MCF 10A (cell line): Measurements from ENCODE around the gene NIPA2. TPM values are rescaled to one million over a fixed set of nuclear protein-coding genes. Genes with fewer than 3 reads are reported as not detected.

ENCODE experiments used
- BruUV-seq: library from RNA; stranded (reverse); fragments of 400-500 nt; replicated peaks from 2 replicates; lab custom pipeline; 2021; lab: Mats Ljungman, UMichigan
- CTCF ChIA-PET: fragments of 300-600 bp; sonication (Branson Sonifier 250); formaldehyde crosslinking; extraction: SDS; loops from one replicate; lab custom pipeline; 2021; ENCODE audit warnings: antibody characterized with exemption, inconsistent platforms; lab: Yijun Ruan, JAX
- POLR2A ChIA-PET: fragments of 300-600, 350-650 bp; sonication (Branson Sonifier 250); formaldehyde crosslinking; extraction: SDS; loops from one replicate; lab custom pipeline; 2020; ENCODE audit warnings: antibody characterized with exemption, inconsistent platforms; lab: Yijun Ruan, JAX
- DNase-seq: peaks from one replicate; pipeline ENCODE4 v3.0.0-alpha.2; 2018; ENCODE audit not compliant: unreplicated experiment
- H3K27ac Mint-ChIP-seq: one replicate; pipeline ENCODE4 v1.8.0; 2022; ENCODE audit warnings: mild to moderate bottlenecking, low read depth, mixed read lengths; ENCODE audit not compliant: unreplicated experiment
- H3K27me3 Mint-ChIP-seq: one replicate; pipeline ENCODE4 v1.8.0; 2022; ENCODE audit warnings: mixed read lengths; ENCODE audit not compliant: insufficient read depth, unreplicated experiment
- H3K36me3 Mint-ChIP-seq: one replicate; pipeline ENCODE4 v1.8.0; 2022; ENCODE audit warnings: mild to moderate bottlenecking, moderate library complexity, mixed read lengths; ENCODE audit not compliant: insufficient read depth, unreplicated experiment
- H3K4me1 Mint-ChIP-seq: one replicate; pipeline ENCODE4 v1.8.0; 2022; ENCODE audit warnings: mixed read lengths; ENCODE audit not compliant: insufficient read depth, unreplicated experiment
- H3K4me3 Mint-ChIP-seq: one replicate; pipeline ENCODE4 v1.8.0; 2022; ENCODE audit warnings: mild to moderate bottlenecking, moderate library complexity, mixed read lengths; ENCODE audit not compliant: unreplicated experiment
- H3K9me3 Mint-ChIP-seq: one replicate; pipeline ENCODE4 v1.8.0; 2022; ENCODE audit warnings: mixed read lengths; ENCODE audit not compliant: unreplicated experiment
- CTCF ChIP-seq: fragments of 200-600 bp; IDR thresholded peaks from one replicate; pipeline ENCODE4 v1.8.0; 2022; ENCODE audit warnings: antibody characterized with exemption, mild to moderate bottlenecking; ENCODE audit not compliant: unreplicated experiment
- intact Hi-C: fragments of 100-400 bp; cut with micrococcal nuclease; formaldehyde crosslinking; loops from 2 replicates; pipeline ENCODE4 v1.14.1; 2022
- total RNA-seq: library from RNA; stranded (reverse); gene quantifications from 2 replicates; pipeline ENCODE4 v1.2.3, GENCODE V29; 2022

Gene NIPA2
- total RNA-seq, 1 experiment from 2014 or later, result 51.9 TPM

GRCh38 chr15:22873841-22874240 lies 35.4 kb downstream of the NIPA2 start:
- peaks cover 77% of the 10 kb centered on the region for H3K36me3 Mint-ChIP-seq
- no peaks in the 10 kb centered on the region for H3K27me3 Mint-ChIP-seq
- no TSS peak for BruUV-seq
- H3K27ac Mint-ChIP-seq, result no peak overlapping the region
- H3K4me3 Mint-ChIP-seq, result no peak overlapping the region
- ChIA-PET POLR2A (interaction anchor here (1.3 kb wide), 1 partner anchor 14 kb away, joined by 3 read pairs; no protein-coding TSS in a partner anchor), CTCF (interaction anchor here (0.5 to 0.7 kb wide), 3 partner anchors 11 to 41 kb away, joined by 3 read pairs; no protein-coding TSS in a partner anchor)
- TF ChIP-seq CTCF, result no peak
- DNase-seq, result no peak
- intact Hi-C loops, result no loop called here
- H3K9me3 Mint-ChIP-seq, result no peaks in the 10 kb centered on the region
- H3K4me1 Mint-ChIP-seq, result no peaks in the 10 kb centered on the region

- no peak for TF ChIP-seq CTCF
- Mint-ChIP-seq H3K4me3 (no peak overlapping the region), H3K27ac (no peak overlapping the region), H3K36me3 (peaks cover 75% of the 10 kb centered on the region), H3K9me3 (no peaks in the 10 kb centered on the region), H3K4me1 (no peaks in the 10 kb centered on the region), H3K27me3 (no peaks in the 10 kb centered on the region)
- intact Hi-C loops, result no loop called here
- CTCF ChIA-PET, result interaction anchor here (0.6 kb wide), 1 partner anchor 34 kb away, joined by 3 read pairs; no protein-coding TSS in a partner anchor
- DNase-seq, result no peak
- BruUV-seq, result no TSS peak
- POLR2A ChIA-PET, result interaction anchor here (1.3 kb wide), 1 partner anchor 13 kb away, joined by 3 read pairs; no protein-coding TSS in a partner anchor
Observed at GRCh38 chr15:22874256-22874655, 35.8 kb downstream of the NIPA2 start.

GRCh38 chr15:22874966-22875365 lies 36.5 kb downstream of the NIPA2 start:
- no peaks in the 10 kb centered on the region for H3K27me3 Mint-ChIP-seq
- no peaks in the 10 kb centered on the region for H3K4me1 Mint-ChIP-seq
- H3K27ac Mint-ChIP-seq, result no peak overlapping the region
- no peak for TF ChIP-seq CTCF
- ChIA-PET CTCF (no interaction called here), POLR2A (no interaction called here)
- no peak overlapping the region for H3K4me3 Mint-ChIP-seq
- intact Hi-C loops, result no loop called here
- H3K9me3 Mint-ChIP-seq, result no peaks in the 10 kb centered on the region
- no TSS peak for BruUV-seq
- peaks cover 68% of the 10 kb centered on the region for H3K36me3 Mint-ChIP-seq
- no peak for DNase-seq

- no peak for DNase-seq
- Mint-ChIP-seq H3K4me1 (no peaks in the 10 kb centered on the region), H3K4me3 (no peak overlapping the region), H3K27ac (no peak overlapping the region), H3K36me3 (peaks cover 59% of the 10 kb centered on the region), H3K9me3 (no peaks in the 10 kb centered on the region), H3K27me3 (no peaks in the 10 kb centered on the region)
- CTCF ChIA-PET, result no interaction called here
- POLR2A ChIA-PET, result no interaction called here
- intact Hi-C loops, result no loop called here
- no TSS peak for BruUV-seq
- TF ChIP-seq CTCF, result no peak
Observed at GRCh38 chr15:22877117-22877516, 38.7 kb downstream of the NIPA2 start.
